Astrocyte (in vitro differentiated cells and primary cell): Measurements from ENCODE around the gene MET.

Experiments used
- EZH2 ChIP-seq: IDR thresholded peaks from 2 replicates; pipeline ENCODE4 v1.6.1; 2012; ENCODE audit warnings: mild to moderate bottlenecking, low read length, inconsistent platforms; ENCODE audit not compliant: insufficient read depth
- TF ChIP-seq, protein P1 (sequence below): IDR thresholded peaks from 2 replicates; pipeline ENCODE4 v1.5.1; 2011; ENCODE audit warnings: low read depth, mild to moderate bottlenecking, inconsistent platforms, low read length, moderate library complexity; ENCODE audit not compliant: insufficient read depth

DNA sequence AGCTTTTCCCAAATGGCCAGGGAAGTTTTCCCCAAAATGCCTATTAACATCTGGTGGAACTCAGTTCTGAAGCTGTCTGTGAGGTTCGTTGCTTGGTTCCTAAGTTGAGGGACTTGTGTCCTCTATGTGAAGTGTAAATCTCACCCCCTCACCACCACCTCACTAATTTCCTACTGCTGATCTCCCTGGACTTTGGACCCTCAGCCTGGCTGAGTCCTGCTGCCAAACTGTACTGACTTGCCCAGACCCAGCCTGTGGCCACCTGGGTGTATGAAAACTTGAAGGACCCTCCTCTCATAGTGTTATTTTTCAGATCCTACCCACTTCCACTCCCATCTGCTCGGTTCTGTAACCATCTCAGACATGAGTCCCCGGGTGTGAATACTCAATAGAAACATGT lies 94.9 kb downstream of the MET start:
- TF ChIP-seq, protein P1, sequence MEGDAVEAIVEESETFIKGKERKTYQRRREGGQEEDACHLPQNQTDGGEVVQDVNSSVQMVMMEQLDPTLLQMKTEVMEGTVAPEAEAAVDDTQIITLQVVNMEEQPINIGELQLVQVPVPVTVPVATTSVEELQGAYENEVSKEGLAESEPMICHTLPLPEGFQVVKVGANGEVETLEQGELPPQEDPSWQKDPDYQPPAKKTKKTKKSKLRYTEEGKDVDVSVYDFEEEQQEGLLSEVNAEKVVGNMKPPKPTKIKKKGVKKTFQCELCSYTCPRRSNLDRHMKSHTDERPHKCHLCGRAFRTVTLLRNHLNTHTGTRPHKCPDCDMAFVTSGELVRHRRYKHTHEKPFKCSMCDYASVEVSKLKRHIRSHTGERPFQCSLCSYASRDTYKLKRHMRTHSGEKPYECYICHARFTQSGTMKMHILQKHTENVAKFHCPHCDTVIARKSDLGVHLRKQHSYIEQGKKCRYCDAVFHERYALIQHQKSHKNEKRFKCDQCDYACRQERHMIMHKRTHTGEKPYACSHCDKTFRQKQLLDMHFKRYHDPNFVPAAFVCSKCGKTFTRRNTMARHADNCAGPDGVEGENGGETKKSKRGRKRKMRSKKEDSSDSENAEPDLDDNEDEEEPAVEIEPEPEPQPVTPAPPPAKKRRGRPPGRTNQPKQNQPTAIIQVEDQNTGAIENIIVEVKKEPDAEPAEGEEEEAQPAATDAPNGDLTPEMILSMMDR, result no peak
- no peak for TF ChIP-seq EZH2
